ENCODE results near the gene RELCH.

The RELCH gene

GRCh38 chr18:62189208-62189607, 2.2 kb downstream of the RELCH start:
- H3K27ac ChIP-seq: no peak overlapping the region
- TF ChIP-seq CTCF (conservative IDR thresholded peaks at IDR 0.05) (no peak), ZFX (IDR thresholded peaks at IDR 0.05) (no peak)

GRCh38 chr18:62196079-62196478, 9.0 kb downstream of the RELCH start:
- TF ChIP-seq CTCF (conservative IDR thresholded peaks at IDR 0.05): peak; percentile 24
- no peak for TF ChIP-seq ZFX (IDR thresholded peaks at IDR 0.05)
- no peak overlapping the region for H3K27ac ChIP-seq

DNA sequence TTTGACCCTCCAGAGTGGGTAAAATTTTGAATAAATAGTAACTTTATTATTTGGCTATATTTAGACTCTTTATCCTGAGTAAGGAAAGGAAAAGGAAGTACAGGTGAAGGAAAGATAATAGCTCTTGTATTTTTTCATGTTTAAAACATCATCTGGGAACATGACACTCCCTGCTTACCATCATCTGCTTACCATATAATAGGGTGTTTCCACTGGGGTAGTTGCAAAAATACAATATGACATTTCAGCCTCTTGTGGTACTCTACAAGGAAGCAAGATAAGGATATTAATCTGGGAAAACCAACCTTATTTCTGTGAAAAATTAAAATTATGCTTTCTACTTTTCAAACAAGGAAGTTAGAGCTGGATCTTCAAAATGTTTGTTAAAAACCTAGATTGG, 9.9 kb downstream of the RELCH start:
- H3K27ac ChIP-seq: no peak overlapping the region
- TF ChIP-seq ZFX (IDR thresholded peaks at IDR 0.05): no peak
- TF ChIP-seq CTCF (conservative IDR thresholded peaks at IDR 0.05): no peak

DNA sequence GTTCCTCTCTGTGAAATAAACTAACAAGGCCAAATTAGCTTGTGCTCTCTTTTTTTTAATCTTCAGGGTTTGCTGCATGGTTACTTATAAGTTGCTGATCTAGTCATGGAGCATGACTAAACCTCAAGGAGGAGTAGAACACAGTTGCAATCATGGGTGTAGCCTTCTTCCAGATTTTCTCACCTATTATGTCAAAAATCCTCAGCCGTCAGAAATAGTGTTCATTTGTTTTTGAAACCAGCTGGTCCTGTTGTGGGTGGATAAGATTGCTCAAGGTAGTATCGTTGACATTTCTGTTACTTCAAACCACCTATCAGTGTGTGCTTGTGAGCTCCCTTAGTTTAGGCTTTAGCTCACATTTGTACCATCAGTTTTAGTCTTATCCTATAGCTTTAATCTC, 11.2 kb downstream of the RELCH start:
- H3K27ac ChIP-seq: no peak overlapping the region
- no peak for TF ChIP-seq ZFX (IDR thresholded peaks at IDR 0.05)
- no peak for TF ChIP-seq CTCF (conservative IDR thresholded peaks at IDR 0.05)

DNA sequence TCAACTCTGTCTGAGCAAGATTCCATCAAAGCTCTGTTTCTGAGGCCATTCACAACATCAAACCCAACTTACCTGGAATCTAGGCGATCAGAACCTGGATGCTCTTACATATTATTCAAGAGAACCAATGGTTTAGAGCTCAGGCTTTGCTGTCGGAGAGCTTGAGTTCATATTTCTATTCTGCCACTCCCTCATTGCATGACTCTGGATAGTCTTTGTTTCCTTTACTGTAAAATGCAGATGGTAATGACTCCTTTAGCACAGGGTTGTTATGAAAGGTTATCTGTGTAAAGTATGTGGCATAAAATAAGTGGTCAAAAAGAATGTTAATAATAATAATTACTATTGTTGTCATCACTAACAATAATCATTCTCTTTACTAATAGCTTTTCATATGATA, 12.6 kb downstream of the RELCH start:
- H3K27ac ChIP-seq: no peak overlapping the region
- no peak for TF ChIP-seq ZFX (IDR thresholded peaks at IDR 0.05)
- no peak for TF ChIP-seq CTCF (conservative IDR thresholded peaks at IDR 0.05)

DNA sequence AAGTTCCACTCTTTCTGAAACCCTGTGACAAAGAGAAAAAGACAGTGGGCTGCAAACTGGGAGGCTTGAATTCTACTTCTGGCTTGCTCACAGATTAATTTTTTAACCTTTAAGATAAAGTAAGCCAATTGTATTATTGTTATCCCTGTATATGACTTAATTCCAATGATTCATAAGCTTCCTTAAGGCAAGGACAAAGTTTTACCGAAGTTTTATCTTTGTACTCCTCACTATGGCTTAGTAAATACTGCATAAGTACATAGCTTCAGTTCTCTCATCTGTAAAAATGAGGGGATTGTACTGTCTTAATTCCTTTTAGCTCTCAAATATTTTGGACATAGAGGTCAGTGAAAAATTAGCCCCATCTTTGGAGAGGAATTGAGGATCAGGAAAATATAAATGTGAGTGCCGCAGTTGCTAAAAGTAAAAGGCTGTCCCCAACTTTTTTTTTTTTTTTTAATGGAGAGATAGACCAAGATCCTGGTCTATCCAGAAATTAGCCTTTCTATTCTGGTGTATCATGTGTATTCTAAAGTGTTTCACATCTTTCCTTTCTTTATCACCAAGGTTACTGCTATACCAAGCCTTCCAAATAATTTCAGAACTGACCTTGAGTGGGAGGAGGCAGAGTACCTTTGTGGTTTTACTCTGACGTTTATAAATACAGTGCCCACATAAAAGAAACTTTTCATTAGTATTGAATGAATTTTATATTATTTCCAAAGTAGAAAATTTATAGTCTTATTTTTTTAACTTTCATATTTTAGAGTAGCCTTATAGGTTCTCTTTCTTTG, 13.3 kb downstream of the RELCH start:
- TF ChIP-seq CTCF (conservative IDR thresholded peaks at IDR 0.05) (no peak), ZFX (IDR thresholded peaks at IDR 0.05) (no peak)
- no peak overlapping the region; the same call in 1 of the 2 replicates for H3K27ac ChIP-seq

DNA sequence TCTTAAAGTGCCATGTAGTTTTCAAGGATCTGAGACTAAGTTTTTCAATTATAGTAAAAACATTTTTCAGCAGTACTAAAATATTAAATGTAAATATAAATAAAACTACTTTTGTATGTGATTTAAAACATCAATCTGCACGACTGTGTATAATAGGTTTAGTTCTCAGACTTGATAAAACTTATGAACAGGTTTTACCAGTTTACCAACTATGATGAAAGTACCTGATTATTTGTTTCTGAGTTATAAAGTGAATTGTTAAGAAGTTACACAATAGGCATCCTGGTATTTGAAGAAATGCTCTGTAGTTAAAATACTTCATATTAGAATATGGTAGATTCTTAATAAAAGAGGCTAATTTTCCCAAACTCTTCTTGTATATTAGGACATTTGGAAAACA, 14.8 kb downstream of the RELCH start:
- TF ChIP-seq ZFX (IDR thresholded peaks at IDR 0.05) (no peak), CTCF (conservative IDR thresholded peaks at IDR 0.05) (no peak)
- H3K27ac ChIP-seq: no peak overlapping the region

Measured in C4-2B (cell line).